GM21723 (cell line): ENCODE results near the gene SMYD3.

Experiments
- ATAC-seq: cut with Tn5 transposase; IDR thresholded peaks from one replicate; pipeline ENCODE4 v1.9.1; 2021; ENCODE audit warnings: mild to moderate bottlenecking, moderate library complexity; ENCODE audit not compliant: unreplicated experiment

SMYD3 gene

GRCh38 chr1:246219508-246220030 lies 287.5 kb downstream of the SMYD3 start:
- peak; percentile 74 for ATAC-seq

- no peak for ATAC-seq
Observed at GRCh38 chr1:246218686-246219085, 288.4 kb downstream of the SMYD3 start.

GRCh38 chr1:246216906-246217305 lies 290.2 kb downstream of the SMYD3 start:
- ATAC-seq = no peak

- no peak for ATAC-seq
Observed at GRCh38 chr1:246215510-246215903, 291.6 kb downstream of the SMYD3 start.

- peak; percentile 86 for ATAC-seq
Observed at GRCh38 chr1:246214708-246215509, 292.2 kb downstream of the SMYD3 start.

GRCh38 chr1:246213947-246214346 lies 293.1 kb downstream of the SMYD3 start:
- ATAC-seq = no peak

GRCh38 chr1:246213502-246213901 lies 293.6 kb downstream of the SMYD3 start:
- no peak for ATAC-seq

- no peak for ATAC-seq
Observed at GRCh38 chr1:246213036-246213435, 294.0 kb downstream of the SMYD3 start.

- ATAC-seq = no peak
Observed at GRCh38 chr1:246212013-246212412, 295.1 kb downstream of the SMYD3 start.

GRCh38 chr1:246210756-246211155 lies 296.3 kb downstream of the SMYD3 start:
- ATAC-seq = no peak

GRCh38 chr1:246208105-246208504 lies 299.0 kb downstream of the SMYD3 start:
- no peak for ATAC-seq

GRCh38 chr1:246203180-246203579 lies 303.9 kb downstream of the SMYD3 start:
- no peak for ATAC-seq

GRCh38 chr1:246200738-246201137 lies 306.3 kb downstream of the SMYD3 start:
- ATAC-seq = no peak

- ATAC-seq = no peak
Observed at GRCh38 chr1:246200225-246200624, 306.9 kb downstream of the SMYD3 start.

GRCh38 chr1:246199086-246199645 lies 307.9 kb downstream of the SMYD3 start:
- ATAC-seq = no peak

GRCh38 chr1:246198115-246198816 lies 308.8 kb downstream of the SMYD3 start:
- no peak for ATAC-seq

- no peak for ATAC-seq
Observed at GRCh38 chr1:246197076-246197475, 310.0 kb downstream of the SMYD3 start.

- no peak for ATAC-seq
Observed at GRCh38 chr1:246195296-246195695, 311.8 kb downstream of the SMYD3 start.

GRCh38 chr1:246193537-246193936 lies 313.5 kb downstream of the SMYD3 start:
- ATAC-seq = no peak

- no peak for ATAC-seq
Observed at GRCh38 chr1:246189126-246189525, 318.0 kb downstream of the SMYD3 start.

- ATAC-seq = no peak
Observed at GRCh38 chr1:246187834-246188372, 319.2 kb downstream of the SMYD3 start.
